ENCODE data around the gene LRRFIP2.
A peak's percentile ranks its signal among the peaks of the same experiment; 100 is the strongest.
"Not testable (repeated sequence)": the region's sequence is repeated elsewhere in the genome, so short reads cannot be mapped to it uniquely, and the experiment has no call there.

The LRRFIP2 gene

DNA sequence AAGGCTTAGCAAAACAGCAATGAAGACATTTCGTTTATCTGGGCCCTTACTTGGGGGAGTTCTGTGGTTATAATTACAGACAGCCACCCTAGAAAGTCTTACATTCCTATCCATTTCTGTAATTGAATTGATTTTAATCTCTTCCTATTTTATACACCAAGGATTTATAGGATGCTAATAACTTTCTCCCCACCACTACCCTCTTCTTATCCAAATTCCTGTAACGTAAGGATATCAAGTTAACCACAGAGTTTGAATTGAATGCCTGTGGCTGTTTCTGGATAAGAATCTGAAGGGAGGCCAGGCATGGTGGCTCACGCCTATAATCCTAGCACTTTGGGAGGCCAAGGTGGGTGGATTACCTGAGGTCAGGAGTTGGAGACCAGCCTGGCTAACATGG is 102.5 kb downstream of the LRRFIP2 start:
- DNase-seq: no peak

- no peak for DNase-seq
These were observed 106.4 kb downstream of the LRRFIP2 start for GRCh38 chr3:37068031-37068430.

- DNase-seq: no peak
These were observed 106.8 kb downstream of the LRRFIP2 start for GRCh38 chr3:37067577-37067976.

- DNase-seq: no peak
These were observed 109.6 kb downstream of the LRRFIP2 start for GRCh38 chr3:37064747-37065146.

DNA sequence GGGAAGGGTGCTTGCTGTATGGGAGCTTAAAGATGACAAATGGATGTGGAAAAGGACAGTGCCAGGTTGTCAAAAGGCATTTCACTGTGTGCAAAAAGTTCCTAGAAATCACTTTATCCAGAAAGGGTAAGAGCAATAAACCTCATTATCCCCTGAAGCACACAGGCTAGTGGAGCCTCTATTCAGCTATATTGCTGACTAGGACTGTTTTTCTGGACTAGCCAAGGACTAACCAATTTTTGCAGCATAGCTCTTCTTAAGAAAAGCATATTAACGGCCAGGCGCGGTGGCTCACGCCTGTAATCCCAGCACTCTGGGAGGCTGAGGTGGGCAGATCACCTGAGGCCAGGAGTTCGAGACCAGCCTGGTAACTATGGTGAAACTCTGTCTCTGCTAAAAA is 116.3 kb downstream of the LRRFIP2 start:
- no peak for DNase-seq

DNA sequence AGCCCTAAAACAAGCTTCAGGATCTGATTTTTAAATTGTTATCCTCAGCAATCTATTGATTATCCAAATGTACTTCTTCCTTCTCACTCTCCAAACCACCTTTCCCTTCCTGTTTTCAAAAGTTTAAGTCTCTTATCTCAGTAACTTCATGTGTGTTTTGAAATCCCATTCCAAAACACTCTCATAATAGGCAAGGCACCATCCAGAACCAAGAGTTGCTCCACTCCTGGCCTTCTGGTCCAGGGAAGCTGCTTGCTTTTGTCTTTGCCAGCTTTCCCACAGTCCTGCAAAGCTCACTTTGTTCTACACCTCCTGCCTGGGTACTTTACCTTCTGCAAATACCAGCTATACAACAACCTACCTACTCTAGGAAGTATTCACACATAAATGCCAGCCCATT is 117.6 kb downstream of the LRRFIP2 start:
- no peak for DNase-seq

DNA sequence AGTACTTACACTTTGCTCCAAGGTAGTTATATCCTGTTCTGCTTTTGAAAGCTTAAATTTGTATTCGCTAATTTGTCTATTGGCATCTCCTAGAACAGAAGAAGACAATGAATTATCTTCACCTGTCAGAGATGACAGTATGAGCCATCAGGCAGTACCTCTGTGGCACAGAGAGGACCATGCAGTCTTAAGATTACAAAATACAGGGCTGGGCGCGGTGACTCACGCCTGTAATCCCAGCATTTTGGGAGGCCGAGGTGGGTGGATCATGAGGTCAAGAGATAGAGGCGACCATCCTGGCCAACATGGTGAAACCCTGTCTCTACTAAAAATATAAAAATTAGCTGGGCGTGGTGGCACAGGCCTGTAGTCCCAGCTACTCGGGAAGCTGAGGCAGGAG is 119.3 kb downstream of the LRRFIP2 start:
- not testable (repeated sequence) for DNase-seq

DNA sequence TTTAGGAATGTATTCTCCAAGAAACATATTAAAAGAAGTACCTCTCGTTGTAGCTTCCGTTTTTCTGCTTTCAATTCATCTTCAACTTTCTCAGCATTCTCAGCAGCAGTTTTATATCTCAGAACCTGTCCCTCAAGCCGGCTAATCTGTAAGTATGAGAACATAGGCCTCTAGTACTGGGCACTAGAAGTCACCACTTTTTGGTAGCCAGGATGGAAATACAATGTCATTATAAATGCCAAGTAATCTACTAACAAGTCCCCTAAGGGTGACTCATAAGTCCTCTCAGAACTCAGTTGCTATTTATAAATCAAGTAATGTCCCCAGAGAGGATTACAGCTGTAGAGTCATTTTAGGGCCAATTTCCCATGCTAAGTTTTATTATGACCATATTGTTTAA is 120.0 kb downstream of the LRRFIP2 start:
- no peak for DNase-seq

DNA sequence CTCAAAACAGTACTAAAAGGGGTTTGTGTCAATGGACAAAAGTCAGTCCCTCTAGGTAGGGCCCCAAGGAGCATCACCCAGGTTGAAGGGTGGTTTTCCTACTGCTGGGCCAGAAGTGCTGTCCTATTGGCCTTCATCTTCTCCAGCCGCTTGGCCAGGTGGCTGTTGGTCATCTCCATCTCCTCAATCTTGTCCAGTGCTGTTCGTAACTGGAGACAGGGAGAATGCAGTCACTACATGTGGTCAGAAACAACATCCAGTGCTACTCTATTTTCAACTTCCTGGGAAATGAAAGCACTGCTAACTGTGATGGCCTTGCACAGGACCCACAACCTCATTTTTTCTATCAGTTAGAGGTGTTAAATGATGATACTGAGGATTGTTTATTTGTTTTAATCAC is 120.6 kb downstream of the LRRFIP2 start:
- DNase-seq: no peak

DNA sequence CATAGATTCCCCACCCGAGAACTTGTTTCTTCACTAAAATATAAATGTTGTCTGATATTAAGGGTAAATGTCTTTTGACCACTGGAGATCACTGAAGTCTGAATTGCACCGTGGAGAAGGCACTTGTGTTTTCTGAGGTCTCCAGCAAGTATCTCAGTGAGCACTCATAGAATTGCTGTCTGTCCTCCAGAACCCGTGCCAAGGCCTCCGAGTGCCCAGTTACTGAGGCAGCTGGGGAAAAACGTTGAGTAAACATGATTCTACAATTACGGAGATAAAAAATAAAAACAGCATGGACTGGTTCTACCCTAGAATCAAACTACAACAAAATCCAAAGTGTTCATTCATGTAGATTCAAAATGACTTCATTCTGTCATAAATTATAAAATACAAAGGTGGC is 121.0 kb downstream of the LRRFIP2 start:
- peak in 8 of 56 donors; percentile 2 to 31 (median 19) for DNase-seq

- no peak for DNase-seq
These were observed 121.5 kb downstream of the LRRFIP2 start for GRCh38 chr3:37052860-37053259.

DNA sequence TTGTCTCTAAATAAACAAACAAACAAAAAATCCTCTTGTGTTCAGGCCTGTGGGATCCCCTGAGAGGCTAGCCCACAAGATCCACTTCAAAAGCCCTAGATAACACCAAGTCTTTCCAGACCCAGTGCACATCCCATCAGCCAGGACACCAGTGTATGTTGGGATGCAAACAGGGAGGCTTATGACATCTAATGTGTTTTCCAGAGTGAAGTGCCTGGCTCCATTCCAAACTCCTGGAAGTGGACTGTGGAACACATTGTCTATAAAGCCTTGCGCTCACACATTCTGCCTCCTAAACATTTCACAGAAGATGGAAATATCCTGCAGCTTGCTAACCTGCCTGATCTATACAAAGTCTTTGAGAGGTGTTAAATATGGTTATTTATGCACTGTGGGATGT is 124.1 kb downstream of the LRRFIP2 start:
- DNase-seq: peak in 9 of 56 donors; percentile 6 to 44 (median 8)

DNA sequence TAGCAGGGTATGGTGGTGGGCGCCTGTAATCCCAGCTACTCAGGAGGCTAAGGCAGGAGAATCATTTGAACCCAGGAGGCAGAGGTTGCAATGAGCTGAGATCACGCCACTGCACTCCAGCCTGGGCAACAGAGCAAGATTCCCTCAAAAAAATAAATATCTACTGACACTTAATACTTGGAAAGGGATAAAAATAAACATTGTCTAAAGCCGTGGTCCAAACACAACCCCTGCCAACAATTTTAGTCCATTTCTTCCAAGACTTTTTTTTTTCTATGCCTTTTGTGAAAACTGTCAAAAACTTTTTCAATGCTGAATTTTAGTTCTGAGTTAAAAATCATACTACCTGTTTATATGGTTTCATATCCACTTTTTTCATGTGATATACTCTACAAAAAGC is 131.7 kb downstream of the LRRFIP2 start:
- not testable (repeated sequence) for DNase-seq

DNA sequence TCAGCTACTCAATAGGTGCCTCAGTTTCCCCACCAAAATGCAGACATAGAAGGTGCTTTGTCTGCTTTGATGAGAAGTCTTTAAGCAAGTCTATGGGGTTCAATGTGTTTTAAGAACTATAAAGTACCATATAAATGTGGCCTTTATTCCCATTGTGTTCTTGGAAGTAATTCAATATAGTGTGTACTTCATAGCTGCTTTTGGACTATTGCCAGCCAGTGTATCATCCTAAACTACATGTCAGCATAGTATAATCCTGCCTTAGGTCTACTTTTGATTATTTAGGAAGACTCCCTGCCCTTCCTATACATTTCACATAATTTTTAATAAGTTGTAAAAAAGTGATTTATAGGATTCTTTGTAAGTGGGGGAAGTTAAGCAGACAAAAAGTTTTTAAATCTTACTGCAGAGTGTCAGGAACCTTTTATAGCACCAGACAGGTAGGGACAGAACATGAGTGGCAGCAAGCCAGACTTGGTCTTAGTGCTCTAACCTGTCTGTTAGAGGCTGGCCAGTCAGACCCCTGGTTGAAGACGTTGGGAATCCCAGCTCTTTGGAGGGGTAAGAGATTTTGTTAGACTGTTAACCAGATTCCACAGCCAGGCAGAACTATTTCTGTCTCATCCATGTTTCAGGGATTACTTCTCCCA is 132.7 kb downstream of the LRRFIP2 start:
- DNase-seq: no peak

DNA sequence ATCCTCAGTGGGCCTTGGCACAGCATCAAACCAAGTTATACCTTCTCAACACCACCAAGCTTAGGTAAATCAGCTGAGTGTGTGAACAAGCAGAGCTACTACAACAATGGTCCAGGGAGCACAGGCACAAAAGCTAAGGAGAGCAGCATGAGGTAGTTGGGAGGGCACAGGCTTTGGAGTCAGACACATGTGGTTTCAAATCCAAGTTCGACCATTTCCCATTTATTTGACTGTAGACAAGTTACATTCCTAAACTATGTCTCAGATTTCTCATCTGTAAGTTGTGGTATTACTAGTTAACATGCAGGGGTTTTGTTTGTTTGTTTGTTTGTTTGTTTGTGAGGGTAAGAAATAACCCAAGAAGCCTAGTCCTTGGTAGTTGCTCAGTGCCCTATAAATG is 134.2 kb downstream of the LRRFIP2 start:
- no peak for DNase-seq

GRCh38 chr3:37039161-37039846 is 135.1 kb downstream of the LRRFIP2 start:
- no peak for DNase-seq

- no peak for DNase-seq
These were observed 137.0 kb downstream of the LRRFIP2 start for GRCh38 chr3:37037352-37037751.

DNA sequence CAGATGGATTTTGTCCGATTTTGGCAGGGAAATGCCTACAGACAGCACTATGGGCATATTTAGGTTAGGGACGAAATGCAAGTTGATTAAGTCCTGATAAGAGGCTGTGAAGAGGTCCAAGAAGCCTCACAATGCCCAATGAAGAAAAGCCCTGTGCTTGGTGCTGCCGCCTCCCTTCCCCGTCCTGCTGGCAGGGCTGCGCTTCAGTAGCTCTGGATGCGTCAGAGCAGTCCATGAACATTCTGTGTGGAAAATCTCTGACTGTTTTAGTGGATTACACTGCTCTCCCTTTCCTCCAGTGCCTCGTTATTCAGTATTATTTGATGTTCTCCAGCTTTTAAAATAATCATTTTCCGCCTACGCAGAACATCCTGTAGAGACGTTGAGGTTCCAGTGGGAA is 141.4 kb downstream of the LRRFIP2 start:
- peak in 7 of 56 donors; percentile 2 to 22 (median 9) for DNase-seq

GRCh38 chr3:37031096-37031682 is 143.2 kb downstream of the LRRFIP2 start:
- no peak for DNase-seq

DNA sequence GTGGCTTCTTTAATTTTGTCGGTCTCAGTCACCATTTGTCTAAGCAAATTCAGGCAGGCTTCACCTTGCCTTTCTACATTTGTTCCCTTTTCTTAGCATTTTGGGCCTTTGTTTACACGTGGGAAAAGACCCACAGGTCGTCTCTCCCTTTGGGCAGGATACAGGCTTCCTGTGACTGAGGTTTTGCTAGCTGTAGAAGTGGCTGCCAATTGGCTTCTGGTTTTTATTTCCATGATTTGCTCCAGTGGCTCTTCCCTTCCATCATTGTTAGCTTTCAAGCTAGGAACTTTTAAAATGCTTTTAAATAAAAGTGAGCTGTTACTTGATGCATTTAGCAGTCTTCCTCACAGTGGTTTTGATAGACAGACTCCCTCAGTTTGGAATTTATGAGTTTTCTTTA is 143.8 kb downstream of the LRRFIP2 start:
- no peak for DNase-seq

- no peak for DNase-seq
These were observed 144.7 kb downstream of the LRRFIP2 start for GRCh38 chr3:37029516-37030163.

DNA sequence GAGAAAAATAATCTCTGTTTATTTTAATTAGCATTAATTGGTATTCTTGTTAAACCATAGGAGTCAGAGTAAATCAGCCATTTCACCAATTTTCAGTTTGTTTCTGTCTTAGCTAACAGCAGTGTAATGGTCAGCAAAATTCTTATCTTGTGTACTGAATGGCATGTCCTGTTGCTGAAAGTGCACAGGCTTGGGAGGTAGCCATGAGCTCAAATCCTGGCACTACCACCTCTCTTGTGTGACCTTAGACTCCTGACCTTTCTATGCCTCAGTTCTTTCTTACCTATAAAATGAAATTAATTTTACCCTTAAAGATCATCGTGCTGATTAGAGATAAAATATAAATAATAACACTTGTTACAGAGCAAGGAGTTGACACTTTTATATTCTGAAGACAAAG is 145.3 kb downstream of the LRRFIP2 start:
- DNase-seq: no peak
